Stimulated activated CD8-positive, alpha-beta memory T cell treated with anti-CD3 and anti-CD28 coated beads, Interleukin-7, amount 100 ng/mL, for 48 hours (primary cell): ENCODE data around the gene CD96.
"Not testable (repeated sequence)": the region's sequence is repeated elsewhere in the genome, so short reads cannot be mapped to it uniquely, and the experiment has no call there.

Experiments used
- DNase-seq, 2 donors: peaks; one replicate each; pipeline ENCODE4 v3.0.0-alpha.2; 2020; ENCODE audit warnings: low read depth in 1 of 2; ENCODE audit errors: extremely low read depth in 1 of 2

Gene CD96

DNA sequence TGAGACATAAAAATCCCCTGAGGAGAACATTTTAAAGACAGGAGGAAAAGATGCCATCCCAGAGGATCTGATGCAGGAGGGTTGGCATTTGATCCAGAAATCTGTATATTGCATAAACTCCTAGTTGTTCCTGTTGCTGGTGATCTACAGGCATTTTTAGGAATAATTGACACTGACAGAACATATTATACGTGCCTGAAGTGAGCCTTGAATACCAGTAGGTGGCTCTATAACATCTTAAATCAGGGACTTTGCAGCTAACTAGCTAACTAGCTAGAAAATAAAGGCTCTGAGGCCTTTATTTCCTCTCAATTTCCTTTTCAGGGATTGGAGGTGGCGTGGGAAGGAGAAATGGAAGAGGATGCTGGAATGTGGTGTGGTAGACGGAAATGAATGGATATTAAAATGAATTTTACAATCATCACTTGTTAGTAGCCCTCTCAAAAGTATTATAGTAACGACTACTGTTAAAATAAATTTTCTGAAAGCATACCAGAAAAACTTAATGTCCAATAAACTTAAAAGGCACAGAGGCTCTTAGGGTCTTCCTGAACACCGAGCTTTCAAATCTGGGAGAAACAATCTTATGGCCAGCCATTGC lies 127.0 kb downstream of the CD96 start:
- no peak for DNase-seq

DNA sequence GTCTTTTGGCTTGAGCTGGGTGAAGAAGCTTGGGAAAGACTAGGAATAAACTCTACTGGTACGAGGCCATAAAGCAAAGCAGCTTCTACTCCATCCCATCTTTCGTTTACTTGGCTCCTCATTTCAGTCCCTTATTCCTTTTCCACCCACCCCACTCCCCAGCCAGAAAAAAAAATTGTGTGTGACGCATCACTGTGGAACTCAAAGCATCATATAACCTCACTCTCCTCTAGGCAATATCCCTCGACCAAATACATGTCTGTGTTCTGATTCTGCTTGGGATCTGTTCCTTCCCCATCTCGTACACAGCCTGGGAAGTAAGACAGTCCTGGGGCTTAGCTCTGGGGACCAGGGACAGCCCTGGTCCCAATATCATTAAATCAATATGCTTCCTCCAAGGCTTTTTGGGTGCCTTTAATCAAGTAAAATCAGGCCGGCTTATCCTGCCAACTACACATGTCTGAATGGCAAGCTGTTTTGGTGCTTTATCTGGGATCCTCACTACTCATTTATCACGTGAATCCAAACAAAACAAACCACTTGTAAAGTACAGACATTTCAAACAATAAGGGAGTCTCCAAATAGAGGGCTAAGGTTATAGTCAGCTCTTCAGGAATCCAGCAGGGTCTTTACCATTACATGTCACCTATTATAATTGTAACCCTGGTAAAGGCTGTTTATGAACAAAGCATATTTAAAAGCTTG lies 128.1 kb downstream of the CD96 start:
- DNase-seq, result no peak

DNA sequence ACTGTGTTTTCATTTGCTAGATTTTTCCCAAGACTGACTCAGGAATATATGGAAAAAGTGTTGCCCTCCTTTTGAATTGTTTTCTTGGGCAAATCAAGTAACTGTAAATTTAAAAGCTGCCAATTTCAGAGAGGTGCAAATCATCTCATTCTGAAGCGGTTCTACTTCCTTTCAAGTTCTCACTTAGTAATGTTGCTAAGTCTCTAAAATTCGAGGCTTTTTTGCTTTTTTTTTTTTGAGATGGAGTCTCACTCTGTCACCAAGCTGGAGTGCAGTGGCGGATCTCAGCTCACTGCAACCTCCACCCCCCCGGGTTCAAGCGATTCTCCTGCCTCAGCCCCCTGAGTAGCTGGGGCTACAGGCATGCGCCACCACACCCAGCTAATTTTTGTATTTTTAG lies 130.5 kb downstream of the CD96 start:
- not testable (repeated sequence) for DNase-seq

DNA sequence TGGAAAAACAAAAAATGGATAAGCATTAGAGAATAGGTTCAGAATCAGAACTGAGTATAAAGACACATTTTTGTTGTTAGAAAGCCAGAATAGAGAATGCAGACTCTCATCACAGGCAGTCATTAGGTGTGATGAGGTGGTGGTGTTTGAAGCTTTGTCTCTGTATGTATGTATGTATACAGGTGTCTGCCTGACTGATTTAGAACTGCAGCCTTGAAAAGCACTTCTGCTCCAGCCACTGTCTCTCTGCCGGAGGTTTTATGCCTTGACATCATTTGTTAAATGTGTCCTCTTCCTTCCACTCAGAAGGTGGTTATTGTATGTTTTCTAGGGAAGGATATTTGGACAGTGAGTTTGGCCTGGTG lies 133.8 kb downstream of the CD96 start:
- no peak for DNase-seq

DNA sequence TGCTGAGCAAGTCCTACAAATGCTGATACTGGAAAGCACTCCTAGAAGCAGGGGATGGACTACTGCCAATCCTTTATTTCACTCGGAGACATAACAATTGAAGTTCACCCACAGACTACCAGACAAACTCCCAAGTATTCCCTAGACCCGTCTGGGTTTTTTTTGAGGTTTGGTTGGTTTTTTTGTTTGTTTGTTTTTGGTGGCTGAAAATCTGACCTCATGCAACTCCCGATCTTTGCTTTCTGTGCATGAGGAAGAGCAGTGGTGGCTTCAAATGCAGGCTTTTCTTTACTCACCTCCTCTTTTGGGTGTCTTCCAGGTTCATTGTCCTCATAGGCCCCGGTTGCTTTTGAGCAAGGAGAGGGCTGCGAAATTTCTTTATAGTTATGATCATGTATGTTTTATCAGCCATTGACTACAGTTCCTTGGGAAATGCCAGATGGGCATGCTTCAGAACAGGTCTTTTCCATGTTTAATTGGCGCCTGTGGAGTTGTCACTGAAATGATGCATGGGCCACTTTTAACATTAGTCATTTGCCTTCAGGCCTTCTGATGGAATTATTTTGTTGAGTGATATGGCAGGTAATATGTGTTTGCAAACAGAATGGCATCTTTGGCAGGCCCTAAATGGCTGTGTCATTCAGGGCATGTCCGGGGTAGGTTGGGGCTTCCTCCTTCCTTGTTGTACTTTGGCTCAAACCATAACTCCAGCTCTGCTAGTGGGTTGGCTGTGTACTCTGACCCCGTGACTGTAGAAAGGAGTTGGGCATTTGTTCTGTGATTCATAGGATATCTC lies 134.4 kb downstream of the CD96 start:
- DNase-seq, result no peak

DNA sequence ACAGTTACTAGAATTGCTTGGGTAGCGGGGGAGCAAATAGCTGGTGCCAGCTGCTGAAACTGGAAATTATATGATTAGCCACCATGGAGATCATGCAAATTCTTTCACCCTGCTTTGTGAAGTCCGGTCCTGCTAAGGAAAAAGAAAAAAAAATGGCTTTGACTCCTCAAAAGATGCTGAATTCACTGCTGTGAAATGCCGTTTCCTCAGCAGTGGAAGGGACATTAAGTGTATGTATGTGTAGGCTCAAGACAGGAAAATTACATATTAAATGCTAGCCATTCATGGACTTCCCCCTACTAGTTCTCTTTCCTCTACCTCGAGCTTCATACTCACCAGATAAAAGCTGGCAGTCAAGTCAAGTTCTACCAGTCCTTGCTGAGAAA lies 135.0 kb downstream of the CD96 start:
- no peak for DNase-seq

DNA sequence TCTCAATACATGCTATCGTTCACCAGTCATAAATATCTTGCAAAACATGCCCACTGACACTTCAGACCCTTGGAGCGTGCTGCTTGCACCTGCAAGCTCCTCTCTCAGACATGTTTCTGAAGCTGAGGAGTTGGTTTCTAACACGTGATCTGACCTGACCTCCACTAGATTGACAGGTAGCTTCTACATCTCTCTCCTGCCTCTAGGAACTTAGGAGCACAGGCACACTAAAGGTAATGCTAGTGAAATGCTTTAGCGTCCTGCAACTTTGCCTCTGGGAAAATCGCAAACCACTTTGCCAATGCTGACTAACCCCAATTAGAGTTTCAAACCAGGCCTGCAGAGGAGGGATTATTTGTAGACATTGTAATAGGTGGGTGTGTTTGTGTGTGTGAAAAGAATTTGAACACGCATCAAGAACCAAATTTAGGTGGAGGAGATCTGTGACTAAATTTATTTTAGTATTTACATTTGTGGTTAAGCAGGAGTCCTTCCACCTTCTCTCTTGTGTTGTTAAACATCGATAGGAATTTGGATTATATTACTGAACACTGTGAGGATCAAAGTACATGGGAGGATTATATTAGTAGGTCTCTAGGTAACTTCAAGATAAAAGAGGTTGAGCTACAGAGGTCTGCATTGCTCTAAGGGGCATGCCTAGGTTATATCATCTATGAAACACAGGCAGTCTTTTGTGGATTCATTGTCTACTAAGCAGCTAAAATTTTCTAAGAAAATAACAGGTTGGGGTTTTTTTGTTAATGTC lies 139.8 kb downstream of the CD96 start:
- no peak for DNase-seq

DNA sequence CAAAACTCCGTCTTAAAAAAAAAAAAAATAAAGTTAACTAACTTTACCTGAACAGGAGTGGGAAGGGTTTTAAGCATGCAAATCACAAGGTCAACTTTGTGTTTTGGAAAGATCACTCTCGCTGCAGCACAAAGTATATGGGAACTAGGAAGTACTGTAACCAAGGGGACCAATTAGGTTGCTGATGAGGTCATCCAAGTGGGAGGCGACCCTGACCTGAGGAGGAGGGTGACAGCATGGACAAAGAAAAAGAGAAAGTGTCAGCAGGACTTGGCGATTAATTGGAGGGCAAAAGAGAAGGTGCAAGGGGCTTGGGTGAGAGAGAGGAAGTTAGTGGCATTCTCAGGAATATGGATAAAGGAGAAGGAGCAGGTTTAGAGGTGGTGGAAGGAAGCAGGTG lies 142.6 kb downstream of the CD96 start:
- no peak for DNase-seq

DNA sequence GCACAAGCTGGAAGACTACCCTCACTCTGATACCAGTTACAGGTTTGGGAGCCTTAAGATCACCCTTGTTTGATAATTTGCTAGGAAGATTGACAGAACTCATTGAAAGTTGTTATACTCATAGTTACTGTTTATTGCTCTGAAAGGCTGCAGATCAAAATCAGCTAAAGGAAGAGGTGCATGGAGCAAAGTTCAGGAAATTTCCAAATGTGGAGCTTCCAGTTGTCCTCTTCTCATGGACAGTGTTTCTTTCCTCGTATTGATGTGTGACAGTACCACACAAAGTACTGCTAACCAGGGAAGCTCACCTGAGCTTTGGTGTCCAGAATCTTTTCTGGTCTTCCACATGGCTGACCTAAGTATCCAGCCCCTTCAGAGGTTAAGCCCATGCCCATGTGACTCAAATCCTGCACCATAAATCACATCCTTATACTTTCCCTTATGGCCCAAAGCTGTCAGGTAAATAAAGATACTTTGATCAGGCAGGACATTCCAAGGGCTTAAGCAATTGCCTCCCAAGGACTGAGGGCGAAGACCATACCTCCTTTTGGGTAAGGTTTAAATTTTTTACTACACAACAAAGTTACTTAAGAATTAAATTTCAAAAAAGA lies 146.3 kb downstream of the CD96 start:
- DNase-seq, result no peak

DNA sequence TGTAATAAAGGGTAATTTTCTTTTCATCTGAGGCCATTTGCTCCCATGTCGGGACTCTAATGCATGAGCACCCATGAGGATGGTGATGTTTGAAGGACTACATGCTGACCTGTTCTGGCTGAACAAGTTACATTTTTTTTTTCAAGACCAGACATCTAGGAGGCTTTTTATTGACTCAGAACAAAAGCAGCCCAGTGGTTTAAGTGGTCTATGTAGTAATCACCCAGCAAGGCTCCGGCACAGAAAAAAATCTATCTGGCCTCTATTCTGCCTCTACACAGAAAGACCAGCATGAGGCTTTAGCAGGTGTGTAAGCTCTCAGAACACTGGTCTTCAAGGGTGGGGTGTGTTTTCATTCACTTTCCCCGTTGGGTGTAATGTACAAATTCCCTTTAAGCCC lies 148.2 kb downstream of the CD96 start:
- no peak for DNase-seq

DNA sequence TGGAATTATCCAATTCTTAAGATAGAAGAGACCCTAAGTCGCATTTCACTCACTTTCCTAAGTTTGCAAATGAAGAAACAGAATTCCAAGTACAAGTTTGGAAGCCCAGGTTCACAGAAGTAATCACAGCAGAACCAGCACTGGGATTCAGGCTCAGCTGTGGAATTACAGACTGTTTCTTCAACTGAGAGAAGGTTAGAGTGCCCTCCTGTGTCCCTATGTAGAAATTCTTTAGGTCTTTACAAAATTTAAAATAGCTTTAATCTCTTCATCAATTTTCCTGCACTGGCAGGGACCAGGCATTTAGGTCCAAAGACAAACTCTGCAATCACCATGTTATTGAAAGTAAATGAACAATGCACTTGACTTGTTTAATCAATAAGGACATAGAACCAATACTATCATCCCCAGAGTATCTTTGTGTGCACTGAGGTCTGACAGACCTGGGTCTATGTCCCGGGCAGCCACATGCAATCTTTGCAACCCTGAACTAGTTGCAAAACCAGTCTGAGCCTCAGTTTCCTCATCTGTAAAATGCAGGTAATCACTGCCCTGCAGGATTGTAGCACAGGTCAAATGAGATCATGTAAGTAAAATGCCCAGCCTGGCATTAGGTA lies 149.4 kb downstream of the CD96 start:
- DNase-seq, result no peak

DNA sequence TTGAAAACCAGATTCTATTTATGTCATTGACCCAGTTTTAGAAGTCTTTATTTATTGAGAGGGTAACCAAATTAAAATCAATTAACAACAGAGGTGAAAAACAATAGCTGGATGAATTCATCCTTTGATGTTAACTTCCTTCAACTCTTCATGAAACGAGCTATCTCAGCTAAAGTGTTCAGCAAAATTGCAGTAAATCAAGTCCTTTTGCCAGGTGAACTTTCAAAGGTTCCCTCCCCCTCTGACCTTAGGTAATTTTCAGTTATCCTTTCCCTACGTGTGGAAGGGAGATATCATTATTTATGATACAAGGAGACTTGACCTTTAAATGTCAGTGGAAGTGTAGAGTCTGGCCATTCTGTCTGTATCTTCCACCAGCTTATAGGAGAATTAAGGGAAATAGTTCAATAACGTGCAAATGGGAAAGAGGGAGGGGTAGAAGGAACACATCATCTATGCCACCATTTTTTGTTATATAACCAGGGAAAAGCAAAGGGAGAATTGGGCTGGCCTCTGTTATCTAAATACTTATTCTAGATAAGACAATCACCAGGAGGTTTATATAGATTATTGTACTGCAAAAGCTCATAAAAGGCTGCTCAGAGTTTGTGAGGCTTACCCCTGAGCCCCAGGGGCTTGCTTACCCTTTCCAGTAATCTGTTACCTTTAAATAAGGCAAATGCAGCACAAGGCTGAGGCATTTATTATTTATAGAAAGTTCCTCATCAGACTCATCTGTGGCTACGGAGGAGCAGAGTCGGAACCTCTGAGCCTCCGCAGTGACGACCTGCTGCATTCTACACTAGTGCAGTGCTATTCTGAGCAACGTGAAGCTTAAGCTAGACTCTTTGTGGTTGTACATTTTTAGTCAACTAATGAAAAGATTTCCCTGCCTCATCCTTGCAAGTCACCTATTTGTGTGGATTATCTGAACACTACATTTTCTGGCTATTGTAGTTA lies 150.9 kb downstream of the CD96 start:
- DNase-seq, result no peak

DNA sequence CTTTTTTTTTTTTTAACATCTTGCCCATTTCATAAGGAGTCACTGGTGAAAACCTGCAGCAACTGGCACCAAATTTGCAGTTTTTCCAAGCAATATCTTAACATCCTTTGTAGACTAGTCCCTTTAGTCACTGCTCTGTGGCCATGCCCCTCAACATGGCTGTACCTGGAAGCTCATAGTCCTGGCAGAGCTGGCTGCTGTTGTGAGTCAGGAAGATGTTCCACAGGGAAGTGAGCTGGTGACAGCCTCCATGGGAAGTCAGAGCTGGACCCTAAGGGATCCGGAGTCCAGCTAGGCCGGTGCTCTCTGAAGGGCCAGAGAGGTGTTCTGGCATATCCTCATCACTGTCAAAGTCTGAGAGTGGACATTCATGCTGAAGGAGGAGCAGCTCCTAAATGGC lies 152.5 kb downstream of the CD96 start:
- DNase-seq, result no peak

DNA sequence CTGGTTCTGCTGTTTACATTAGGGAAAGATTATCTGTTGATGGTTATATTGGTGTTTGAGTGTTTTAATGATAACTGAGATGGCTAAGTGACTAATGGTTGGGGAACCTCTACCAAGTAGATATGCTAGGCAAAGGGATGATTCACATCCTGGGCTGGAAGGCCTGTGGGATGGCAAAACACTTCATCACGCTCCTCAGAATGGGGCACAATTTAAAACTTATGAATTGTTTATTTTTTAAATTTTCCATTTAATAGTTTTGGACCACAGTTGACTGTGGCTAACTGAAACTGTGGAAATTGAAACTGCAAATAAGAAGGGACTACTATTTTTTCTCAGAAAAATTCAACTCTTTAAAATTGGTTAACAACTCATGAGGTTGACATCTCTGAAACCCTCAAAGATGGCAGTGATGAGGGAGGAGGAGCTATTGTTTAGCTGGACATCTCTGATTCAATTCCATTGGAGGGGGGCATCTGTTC lies 153.7 kb downstream of the CD96 start:
- no peak for DNase-seq

DNA sequence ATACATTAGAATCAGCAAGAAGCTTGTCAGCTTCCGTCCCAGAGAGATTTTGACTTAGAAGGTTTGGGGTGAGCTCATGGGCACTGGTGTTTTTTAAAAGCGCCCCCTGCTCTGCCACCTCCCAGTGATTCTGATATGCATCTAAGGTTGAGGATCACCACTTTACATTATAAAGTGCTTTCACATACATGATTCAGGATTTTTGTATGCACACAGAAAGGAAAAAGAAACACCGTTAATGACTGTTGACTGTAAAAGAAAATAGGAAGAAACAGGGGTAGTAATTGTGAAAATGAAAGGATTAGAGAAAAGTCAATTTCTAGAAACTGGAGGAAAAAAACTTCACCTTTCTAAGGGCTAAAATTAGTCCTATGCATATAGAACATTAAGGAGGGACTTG lies 158.1 kb downstream of the CD96 start:
- DNase-seq, result no peak

DNA sequence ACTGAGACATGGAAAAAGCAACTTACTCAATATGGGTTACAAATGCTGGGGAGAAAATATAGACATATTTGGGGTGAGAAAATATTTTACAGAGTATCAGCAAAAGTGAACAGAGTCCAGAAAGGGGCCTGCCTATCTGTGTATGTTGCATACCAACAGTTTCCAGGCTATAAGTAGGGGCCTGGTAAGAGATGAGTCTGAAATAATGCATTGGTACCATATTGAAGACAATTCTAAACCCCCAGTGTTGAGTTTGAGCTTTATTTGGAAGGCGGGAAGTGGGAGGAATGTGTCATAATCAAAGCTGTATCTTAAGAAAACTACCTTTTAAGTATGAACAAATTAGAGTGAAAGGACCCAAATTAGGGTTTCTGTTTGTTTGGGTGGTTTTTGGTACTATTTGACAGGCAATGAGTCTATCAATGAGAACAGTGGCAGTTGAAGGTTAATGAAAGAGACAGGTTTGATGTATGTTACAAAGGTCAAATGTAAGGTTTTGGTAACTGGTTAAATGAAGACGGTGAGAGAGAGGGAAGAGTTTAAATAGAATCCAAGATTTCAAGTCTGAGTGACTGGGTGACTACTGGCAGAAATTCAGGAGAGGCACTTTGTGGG lies 159.4 kb downstream of the CD96 start:
- no peak for DNase-seq
